PC-3 (cell line): Measurements from ENCODE around the gene F12. TPM values are rescaled to one million over a fixed set of nuclear protein-coding genes. Genes with fewer than 3 reads are reported as not detected.
A peak's percentile ranks its signal among the peaks of the same experiment; 100 is the strongest.

Experiments
- ATAC-seq: fragments of 200-7000 bp; cut with Tn5 transposase; 2 replicates; pipeline ENCODE4 v1.9.1; 2020; ENCODE audit warnings: mild to moderate bottlenecking, moderate library complexity
- BruUV-seq: library from RNA; stranded (reverse); fragments of 400-500 nt; replicated peaks from 2 replicates; lab custom pipeline; 2021; lab: Mats Ljungman, UMichigan
- CTCF ChIA-PET: fragments of 300-600 bp; sonication (Branson Sonifier 250); formaldehyde crosslinking; loops from one replicate; lab custom pipeline; 2022; ENCODE audit warnings: antibody characterized with exemption; lab: Charles Lee
- POLR2A ChIA-PET: fragments of 300-600 bp; sonication (Branson Sonifier 250); formaldehyde crosslinking; loops from one replicate; lab custom pipeline; 2022; ENCODE audit warnings: antibody characterized with exemption; ENCODE audit not compliant: unreplicated experiment; lab: Charles Lee
- DNase-seq: peaks from one replicate; pipeline ENCODE4 v3.0.0-alpha.2; 2015
- H2AFZ ChIP-seq: fragments of 300-600 bp; sonication (generic); 2 replicates; pipeline ENCODE4 v1.6.0; 2016; ENCODE audit warnings: antibody characterized with exemption, low read length
- H3F3A ChIP-seq: fragments of 300-600 bp; sonication (generic); one replicate; pipeline ENCODE4 v1.6.0; 2017; ENCODE audit warnings: antibody characterized with exemption, low read length, control low read depth, mild to moderate bottlenecking; ENCODE audit not compliant: unreplicated experiment
- H3K27ac ChIP-seq: fragments of 300-600 bp; sonication (generic); 2 replicates; pipeline ENCODE4 v1.5.1; 2016; ENCODE audit warnings: mild to moderate bottlenecking, low read length
- H3K27me3 ChIP-seq: fragments of 300-600 bp; sonication (generic); 2 replicates; pipeline ENCODE4 v1.6.1; 2016; ENCODE audit warnings: low read length, mixed read lengths
- H3K36me3 ChIP-seq: fragments of 300-600 bp; sonication (generic); 2 replicates; pipeline ENCODE4 v1.6.1; 2016; ENCODE audit warnings: low read depth, mixed run types, low read length, mixed read lengths
- H3K4me1 ChIP-seq: fragments of 300-600 bp; sonication (generic); 2 replicates; pipeline ENCODE4 v1.5.1; 2016; ENCODE audit warnings: low read length; ENCODE audit not compliant: insufficient read depth
- H3K4me2 ChIP-seq: fragments of 300-600 bp; sonication (generic); 2 replicates; pipeline ENCODE4 v1.6.0; 2016; ENCODE audit warnings: low read length
- H3K4me3 ChIP-seq: fragments of 300-600 bp; sonication (generic); 2 replicates; pipeline ENCODE4 v1.5.1; 2016; ENCODE audit warnings: mild to moderate bottlenecking, low read length, mixed read lengths
- H3K79me2 ChIP-seq: fragments of 300-600 bp; sonication (generic); 2 replicates; pipeline ENCODE4 v1.6.1; 2017; ENCODE audit warnings: low read length, mixed read lengths
- H3K9ac ChIP-seq: fragments of 300-600 bp; sonication (generic); 2 replicates; pipeline ENCODE4 v1.6.0; 2016; ENCODE audit warnings: mild to moderate bottlenecking, low read length
- H3K9me2 ChIP-seq: fragments of 300-600 bp; sonication (generic); replicated peaks from 2 replicates; pipeline ENCODE4 v1.6.1; 2016; ENCODE audit warnings: mixed run types, low read length, mixed read lengths
- H3K9me3 ChIP-seq: fragments of 300-600 bp; sonication (generic); 2 replicates; pipeline ENCODE4 v1.6.1; 2016; ENCODE audit warnings: low read length, mixed read lengths
- H4K20me1 ChIP-seq: fragments of 300-600 bp; sonication (generic); 2 replicates; pipeline ENCODE4 v1.6.1; 2016; ENCODE audit warnings: low read length, mixed read lengths
- CTCF ChIP-seq: fragments of 300-600 bp; sonication (generic); conservative IDR thresholded peaks from 2 replicates; pipeline ENCODE4 v1.5.1; 2017; ENCODE audit warnings: antibody characterized with exemption, low read depth, mild to moderate bottlenecking, low read length
- EZH2phosphoT487 ChIP-seq: fragments of 300-600 bp; sonication (generic); IDR thresholded peaks from 2 replicates; pipeline ENCODE4 v1.6.1; 2018; ENCODE audit warnings: mild to moderate bottlenecking, antibody characterized with exemption, low read length, borderline replicate concordance
- intact Hi-C: fragments of 100-400 bp; cut with micrococcal nuclease; formaldehyde crosslinking; loops from 2 replicates; pipeline ENCODE4 v1.9.0; 2023
- total RNA-seq: library from RNA; depleted of rRNA; stranded (reverse); fragments of >200 nt; gene quantifications from 2 replicates; pipeline ENCODE4 v1.2.3, GENCODE V29; 2014

F12 gene
- total RNA-seq, 1 experiment from 2014 or later, result 36.8 TPM

DNA sequence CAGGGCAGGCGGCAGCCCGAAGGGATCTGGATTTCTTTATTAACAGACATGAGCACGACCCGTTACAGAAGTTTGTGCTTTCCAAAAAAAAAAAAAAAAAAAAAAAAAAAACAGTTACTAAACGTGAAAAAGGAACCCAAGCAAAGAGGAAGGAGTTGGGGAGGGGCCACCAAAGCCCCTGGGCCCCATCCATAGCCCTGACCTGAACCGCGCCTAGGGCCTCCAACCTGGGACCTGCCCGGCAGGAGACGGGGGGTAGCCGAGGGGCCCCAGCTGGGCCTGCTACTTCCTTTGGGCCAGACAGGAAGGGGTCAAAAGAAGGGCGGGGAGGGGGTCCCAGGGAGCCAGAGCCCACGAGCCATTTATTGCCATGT lies 47.2 kb upstream of the F12 start:
- Histone ChIP-seq H3K36me3 (peaks cover 5% of the 10 kb centered on the region), H3K4me1 (peaks cover 16% of the 10 kb centered on the region; the same call in 1 of the 2 replicates), H2AFZ (no peak overlapping the region), H3K4me3 (no peak overlapping the region), H3K9ac (no peak overlapping the region), H3K4me2 (0 out of 2 replicates have a peak overlapping the region, but pooled peaks have one; percentile 17), H3K79me2 (no peaks in the 10 kb centered on the region), H3K9me3 (no peaks in the 10 kb centered on the region), H3K9me2 (no peaks in the 10 kb centered on the region), H3K27me3 (no peaks in the 10 kb centered on the region), H3K27ac (no peak overlapping the region), H4K20me1 (peaks cover 14% of the 10 kb centered on the region; the same call in 1 of the 2 replicates), H3F3A (peaks cover 8% of the 10 kb centered on the region)
- ChIA-PET CTCF (interaction anchor here (3.4 kb wide), 1 partner anchor 53 kb away, joined by 36 read pairs; no protein-coding TSS in a partner anchor), POLR2A (no interaction called here)
- TF ChIP-seq EZH2phosphoT487, result no peak
- peak; percentile 12; the same call in 1 of the 2 replicates for TF ChIP-seq CTCF
- DNase-seq (no peak), ATAC-seq (no peak)
- no TSS peak for BruUV-seq
- intact Hi-C loops, result loop anchor here (1.0 to 2.0 kb wide), 2 partner anchors 16 to 41 kb away; partner anchors contain the start of genes DBN1 and PDLIM7

GRCh38 chr5:177455661-177456590 lies 46.6 kb upstream of the F12 start:
- H3K79me2 ChIP-seq, result no peaks in the 10 kb centered on the region
- DNase-seq (peak; percentile 93), ATAC-seq (peak; percentile 29)
- no peak for TF ChIP-seq EZH2phosphoT487
- TF ChIP-seq CTCF, result peak; percentile 86
- peak overlapping the region; percentile 88 for H3K4me3 ChIP-seq
- H3F3A ChIP-seq, result peaks cover 8% of the 10 kb centered on the region
- peak overlapping the region; percentile 60 for H3K27ac ChIP-seq
- H4K20me1 ChIP-seq, result peaks cover 14% of the 10 kb centered on the region; the same call in 1 of the 2 replicates
- H3K4me2 ChIP-seq, result peak overlapping the region; percentile 99
- POLR2A ChIA-PET, result interaction anchor here (1.1 kb wide), 1 partner anchor 42 kb away, joined by 3 read pairs; the partner anchor contains the start of gene PDLIM7
- no peaks in the 10 kb centered on the region for H3K9me3 ChIP-seq
- H3K36me3 ChIP-seq, result peaks cover 5% of the 10 kb centered on the region
- CTCF ChIA-PET, result interaction anchor here (0.6 to 3.4 kb wide), 7 partner anchors 10 to 146 kb away, joined by 3 to 36 read pairs (median 5); partner anchors contain the start of gene PDLIM7
- H3K27me3 ChIP-seq, result no peaks in the 10 kb centered on the region
- H2AFZ ChIP-seq, result peak overlapping the region; percentile 92; the same call in 1 of the 2 replicates
- no TSS peak for BruUV-seq
- intact Hi-C loops, result loop anchor here (1.0 to 2.0 kb wide), 6 partner anchors 17 to 147 kb away; partner anchors contain the start of genes DBN1, GRK6 and PDLIM7
- no peaks in the 10 kb centered on the region for H3K9me2 ChIP-seq
- peaks cover 16% of the 10 kb centered on the region; the same call in 1 of the 2 replicates for H3K4me1 ChIP-seq
- H3K9ac ChIP-seq, result peak overlapping the region; percentile 80
